T47D (cell line): ENCODE results near the gene HIVEP3.

ENCODE experiments used
- DNase-seq, 2 experiments: peaks; one replicate each; pipeline versions ENCODE4 v3.0.0 to v3.0.0-alpha.2; 2011 to 2012; ENCODE audit warnings: low read depth in 1 of 2, low spot score in 1 of 2
- JUND ChIP-seq: IDR thresholded peaks from 2 replicates; pipeline ENCODE4 v1.6.1; 2012; ENCODE audit warnings: low read depth
- in situ Hi-C: cut with HindIII; loops from 2 replicates; pipeline ENCODE4 v1.10.0; 2016; ENCODE audit warnings: low sequenced_read_pairs, low pct_unique_long_range_greater_than_20kb

HIVEP3 gene

DNA sequence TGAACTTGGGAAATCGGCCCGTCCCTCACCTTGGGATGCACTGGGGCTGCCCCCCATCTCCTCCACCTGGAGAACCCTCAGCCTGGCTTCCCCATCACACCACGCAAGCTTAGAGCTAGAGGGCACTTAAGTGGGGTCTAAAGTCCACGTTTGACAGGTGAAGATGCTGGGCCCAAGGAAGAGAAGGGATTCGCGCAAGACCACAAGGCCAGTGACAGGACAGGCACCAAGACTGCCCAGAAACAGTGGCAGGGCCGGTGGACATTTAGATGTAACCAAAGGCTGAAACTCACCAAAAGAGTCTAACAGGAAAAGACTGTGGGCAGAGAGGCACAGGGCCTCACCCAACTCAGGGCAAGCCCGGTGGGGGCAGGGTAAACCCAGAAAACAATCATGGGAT, 303.4 kb downstream of the HIVEP3 start:
- no peak for DNase-seq
- no peak for TF ChIP-seq JUND
- in situ Hi-C loops = no loop called here

DNA sequence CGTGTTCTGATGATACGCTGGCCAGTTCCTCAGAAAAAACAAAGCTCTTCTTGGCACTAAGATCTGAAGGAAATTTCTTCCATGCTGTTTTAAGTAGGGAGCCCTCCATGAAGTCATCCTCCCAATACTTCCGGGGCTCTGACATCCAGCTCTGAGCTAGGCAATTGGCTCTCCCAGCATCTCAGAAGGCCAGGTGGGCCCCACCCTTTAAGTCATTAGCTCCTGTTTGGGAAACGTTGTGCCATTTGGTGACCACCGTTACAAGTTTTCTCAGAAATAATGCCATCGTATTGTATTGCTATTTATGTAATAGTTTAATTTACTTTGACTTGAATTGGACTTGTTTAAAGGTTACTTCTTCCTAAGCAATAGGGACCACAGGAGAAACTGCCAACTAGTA, 303.9 kb downstream of the HIVEP3 start:
- no peak for DNase-seq
- no peak for TF ChIP-seq JUND
- in situ Hi-C loops = no loop called here

DNA sequence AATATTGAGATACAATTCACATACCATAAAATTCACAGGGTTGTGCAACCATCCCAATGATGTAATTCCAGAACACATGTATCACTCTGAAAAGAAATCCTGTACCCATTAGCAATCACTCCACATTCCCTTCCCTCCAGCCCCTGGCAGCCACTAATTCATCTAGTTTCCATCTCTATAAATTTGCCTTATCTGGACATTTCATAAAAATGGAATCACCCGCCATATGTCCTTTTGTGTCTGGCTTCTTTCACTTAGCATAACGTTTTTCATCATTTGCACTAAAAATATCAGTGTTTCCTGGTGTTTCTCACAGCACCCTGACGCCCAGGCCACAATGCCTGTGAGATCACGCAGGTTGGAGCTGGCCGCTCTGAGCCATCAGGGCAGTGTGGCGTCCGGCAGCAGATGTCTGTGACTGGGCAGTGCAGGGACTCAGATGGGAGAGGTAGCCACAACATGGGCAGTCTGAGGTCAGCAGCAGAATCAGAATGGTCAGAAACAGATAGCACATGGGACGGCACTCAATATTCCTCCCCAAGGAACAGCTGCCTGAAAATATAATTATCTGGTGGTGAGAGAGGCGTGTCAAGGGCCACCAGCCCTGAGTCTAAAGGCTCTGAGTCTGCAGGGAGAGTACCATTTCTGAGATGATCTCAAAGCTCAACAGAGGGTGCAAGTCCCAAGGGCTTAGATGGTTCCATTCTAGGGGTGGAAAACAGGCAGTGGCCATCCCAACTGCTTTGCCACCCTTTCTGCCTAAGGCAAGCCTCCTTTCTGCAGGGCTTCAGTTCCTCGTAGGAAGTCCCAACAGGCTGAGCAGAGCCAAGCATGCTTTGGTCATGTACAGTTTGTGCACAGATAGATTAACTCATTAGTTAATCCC, 304.8 kb downstream of the HIVEP3 start:
- DNase-seq = no peak
- in situ Hi-C loops = no loop called here
- TF ChIP-seq JUND = no peak

DNA sequence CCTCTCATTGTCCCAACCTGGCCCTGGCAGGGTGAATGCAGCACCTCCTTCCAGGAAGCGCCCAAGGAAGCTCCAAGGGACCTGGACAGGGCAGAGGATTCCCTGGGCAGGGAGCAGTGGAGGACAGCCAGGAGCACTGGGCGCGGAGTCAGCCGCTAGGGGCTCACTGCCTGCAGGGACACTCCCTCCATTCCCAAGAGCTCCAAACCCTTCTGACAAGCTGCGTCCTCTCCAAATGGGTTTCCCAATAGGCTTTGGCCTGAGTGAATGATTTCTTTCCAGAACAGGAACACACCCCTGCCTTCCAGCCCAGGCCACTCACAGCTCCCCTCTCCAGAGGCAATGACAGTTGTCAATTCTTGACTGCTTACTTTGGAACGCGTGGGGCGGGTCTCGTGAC, 305.8 kb downstream of the HIVEP3 start:
- in situ Hi-C loops = no loop called here
- no peak for TF ChIP-seq JUND
- no peak for DNase-seq

DNA sequence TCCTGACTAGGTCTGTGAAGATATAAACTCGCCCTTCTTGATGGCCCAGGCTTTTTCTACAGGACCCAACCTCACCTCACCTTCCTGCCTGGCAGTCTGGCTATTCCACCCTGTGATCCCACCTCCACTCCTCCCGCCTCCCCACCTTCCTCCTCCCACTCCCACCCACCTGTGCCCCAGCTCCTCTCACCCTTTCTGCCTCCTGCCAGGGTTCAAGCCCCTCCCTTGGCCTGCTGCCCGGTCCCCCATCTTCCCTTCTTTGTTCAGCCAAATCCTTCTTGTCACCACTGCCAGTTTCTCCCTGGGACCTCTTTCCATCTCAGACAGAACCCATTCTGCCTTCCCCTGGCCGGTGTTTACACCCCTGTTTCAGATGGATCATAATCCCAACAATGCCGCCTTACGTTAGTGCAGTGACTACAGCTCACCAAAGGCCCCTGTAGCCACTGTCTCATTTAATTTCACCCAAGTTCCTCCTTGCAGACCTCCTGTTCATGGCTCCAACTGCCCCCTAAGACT, 306.7 kb downstream of the HIVEP3 start:
- in situ Hi-C loops = no loop called here
- no peak for TF ChIP-seq JUND
- DNase-seq = no peak

DNA sequence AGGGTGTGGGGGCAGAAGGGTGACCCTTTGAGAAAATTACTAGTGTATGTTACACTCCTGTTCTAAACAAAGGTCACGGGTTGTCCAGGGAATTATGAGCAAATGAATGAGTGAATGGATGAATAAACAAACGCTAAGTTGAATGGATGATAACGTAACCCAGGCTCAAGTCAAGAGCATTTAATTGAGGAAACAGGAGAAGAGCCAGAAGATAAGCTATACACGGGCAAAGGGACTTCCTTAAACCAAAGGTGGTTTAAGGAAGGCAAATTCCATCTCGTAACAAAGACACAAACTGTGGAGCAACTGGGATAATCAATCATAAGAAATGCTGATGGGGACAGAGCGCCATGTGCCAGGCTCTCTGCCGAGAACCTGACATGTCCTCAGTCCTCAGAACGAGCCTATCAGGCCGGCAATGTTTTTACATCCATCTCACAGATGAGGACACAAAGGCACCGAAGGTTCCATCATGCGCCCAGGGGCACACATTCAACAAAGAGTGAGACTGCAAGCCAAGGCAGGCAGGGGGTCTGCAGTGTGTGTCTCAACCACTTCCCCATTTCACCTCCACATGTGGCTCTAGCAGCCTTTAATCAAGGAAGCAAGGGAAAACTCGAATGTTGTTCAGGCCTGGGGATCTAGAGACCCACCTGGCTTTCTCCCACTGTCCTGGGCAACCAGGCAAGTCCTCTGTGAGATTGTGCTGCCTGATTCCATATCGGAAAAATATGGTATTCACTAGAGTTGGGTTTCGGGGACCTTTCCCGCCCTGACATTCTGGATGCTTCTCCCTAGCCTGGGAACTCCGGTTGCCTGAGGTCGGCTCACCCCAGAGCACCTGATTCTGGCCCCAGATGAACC, 307.4 kb downstream of the HIVEP3 start:
- DNase-seq = no peak
- TF ChIP-seq JUND = no peak
- in situ Hi-C loops = no loop called here

DNA sequence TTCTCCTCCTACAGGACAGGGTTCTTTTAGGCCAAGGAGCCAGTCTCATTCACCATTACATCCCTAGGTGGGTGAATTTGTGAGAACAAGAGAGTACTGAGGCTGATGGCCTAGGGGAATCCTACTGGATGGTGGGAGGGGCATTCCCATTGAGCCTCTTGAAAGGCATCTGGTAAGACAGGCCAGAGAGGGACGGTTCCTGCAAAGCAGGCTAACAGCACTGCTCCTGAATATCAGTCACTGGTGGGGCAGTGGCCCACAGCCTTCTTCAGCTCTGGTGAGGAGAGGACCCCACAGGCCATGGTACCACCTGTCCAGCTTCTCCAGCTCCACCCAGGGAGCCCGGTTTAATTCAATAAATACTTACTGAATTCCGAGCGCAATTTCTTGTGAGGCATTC, 308.4 kb downstream of the HIVEP3 start:
- TF ChIP-seq JUND = no peak
- DNase-seq = no peak
- in situ Hi-C loops = no loop called here

DNA sequence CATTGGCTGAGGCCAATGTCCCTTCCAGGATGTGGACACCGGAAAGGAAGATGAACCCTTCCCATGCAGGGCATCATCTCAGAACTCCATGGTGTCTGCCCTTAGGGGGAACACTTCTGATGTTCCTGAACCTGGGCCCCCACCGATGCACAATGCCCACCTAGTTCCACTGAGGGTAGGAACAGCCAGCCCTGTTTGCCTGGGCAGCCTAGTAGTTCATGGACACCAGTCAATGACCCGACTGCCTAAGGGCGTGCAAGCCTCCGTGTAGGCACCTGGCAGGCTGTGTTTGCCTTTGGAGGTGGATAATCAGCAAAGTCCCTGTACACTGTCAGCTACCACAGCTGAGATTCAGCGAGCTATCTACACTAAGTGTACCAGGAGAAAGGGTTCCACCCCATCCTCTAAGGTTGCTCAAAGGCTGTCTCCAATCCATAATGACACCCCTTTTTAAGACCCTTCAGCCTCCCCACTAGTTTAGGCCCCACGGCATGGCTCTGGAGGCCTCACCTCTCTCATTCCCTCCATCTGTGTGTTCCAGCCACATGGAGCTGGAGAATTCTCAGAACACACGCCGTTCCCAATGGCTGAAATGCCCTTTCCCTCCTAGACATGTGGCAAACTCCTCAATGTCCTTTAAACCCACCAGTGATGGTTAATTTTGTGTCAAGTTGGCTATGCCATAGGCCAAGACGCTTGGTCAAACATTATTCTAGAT, 309.4 kb downstream of the HIVEP3 start:
- TF ChIP-seq JUND = no peak
- in situ Hi-C loops = no loop called here
- no peak for DNase-seq

DNA sequence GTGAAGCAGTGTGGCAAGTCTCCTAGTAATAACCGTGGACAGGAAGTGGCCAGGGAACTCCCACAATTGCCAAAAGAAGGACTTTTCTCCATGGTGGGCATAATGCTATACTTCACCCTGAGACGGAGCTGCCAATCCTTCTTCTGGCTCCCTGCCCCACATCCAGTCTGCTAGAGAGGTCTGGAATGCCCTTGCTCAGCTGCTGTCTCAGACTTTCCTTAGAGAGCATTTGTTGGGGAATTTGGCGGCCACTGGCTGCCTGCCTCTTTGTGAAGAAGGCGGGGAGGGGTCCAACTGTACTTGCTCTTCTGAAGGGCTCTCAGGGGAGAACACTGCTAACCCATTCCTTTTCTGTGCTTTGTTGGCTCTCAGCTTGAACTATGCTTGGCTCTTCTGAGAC, 310.5 kb downstream of the HIVEP3 start:
- in situ Hi-C loops = no loop called here
- TF ChIP-seq JUND = no peak
- no peak for DNase-seq

DNA sequence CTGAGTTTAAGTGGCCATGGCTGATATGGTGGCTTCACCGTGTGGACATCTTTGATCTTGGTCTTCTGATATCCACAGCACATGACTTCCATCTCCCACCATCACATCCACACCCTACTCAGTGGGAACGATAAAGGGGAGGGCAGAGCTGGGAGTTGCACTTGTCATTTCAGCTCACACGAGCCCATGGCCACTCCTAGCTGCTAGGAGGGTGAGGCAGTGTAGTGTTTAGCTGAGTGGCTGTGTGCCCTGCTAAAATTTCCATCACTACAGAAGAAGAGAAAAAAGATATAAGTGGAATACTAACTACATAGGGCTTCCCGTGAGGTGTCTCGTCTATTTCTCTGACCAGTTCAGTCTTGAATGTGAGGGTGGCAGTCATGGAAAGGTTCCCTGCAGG, 310.9 kb downstream of the HIVEP3 start:
- TF ChIP-seq JUND = no peak
- DNase-seq = no peak
- in situ Hi-C loops = no loop called here

DNA sequence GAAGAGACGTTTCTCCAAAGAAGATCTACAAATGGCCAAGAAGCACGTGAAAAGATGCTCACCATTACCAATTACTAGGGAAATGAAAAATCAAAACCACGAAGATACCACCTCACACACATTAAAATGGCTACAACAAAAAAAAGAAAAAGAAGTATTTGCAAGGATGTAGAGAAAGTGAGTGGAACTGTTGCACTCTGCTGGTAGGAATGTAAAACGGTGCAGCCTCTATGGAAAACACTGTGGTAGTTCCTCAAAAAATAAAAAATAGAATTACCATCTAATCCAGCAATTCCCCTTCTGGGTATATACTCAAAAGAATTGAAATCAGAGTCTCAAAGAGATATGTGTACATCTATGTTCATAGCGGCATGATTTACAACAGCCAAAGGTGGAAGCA, 318.8 kb downstream of the HIVEP3 start:
- in situ Hi-C loops = no loop called here
- no peak for TF ChIP-seq JUND
- DNase-seq = peak in 1 of 2 experiments; percentile 30

DNA sequence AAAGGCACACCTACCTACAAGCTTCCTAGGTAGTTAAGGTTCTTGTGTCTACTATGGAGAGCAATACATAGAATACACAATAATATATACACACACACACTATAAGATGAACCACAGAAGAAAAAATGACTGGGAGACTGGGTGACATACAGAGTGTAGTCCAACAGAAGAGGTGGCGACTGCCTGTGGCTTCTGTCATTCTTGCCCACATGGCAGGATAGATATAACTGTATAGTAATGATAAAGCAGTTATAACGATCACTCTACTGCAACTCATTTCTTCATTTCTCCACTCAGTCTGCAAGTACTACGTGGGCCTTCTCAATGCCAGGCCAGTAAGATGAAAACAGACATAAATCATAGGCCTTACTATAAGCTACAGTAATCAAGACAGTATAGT, 320.4 kb downstream of the HIVEP3 start:
- TF ChIP-seq JUND = no peak
- DNase-seq = no peak
- in situ Hi-C loops = no loop called here
